Endothelial cell of umbilical vein (primary cell): Measurements from ENCODE around the gene ECM2. TPM values are rescaled to one million over a fixed set of nuclear protein-coding genes. Genes with fewer than 3 reads are reported as not detected.
"Not testable (repeated sequence)": the region's sequence is repeated elsewhere in the genome, so short reads cannot be mapped to it uniquely, and the experiment has no call there.

Experiments used
- BruUV-seq: library from RNA; stranded (reverse); fragments of 400-500 nt; replicated peaks from 2 replicates; lab custom pipeline; 2021; lab: Mats Ljungman, UMichigan
- CTCF ChIA-PET: fragments of 300-600, 350-600 bp; sonication (Branson Sonifier 250); formaldehyde crosslinking; loops from one replicate; lab custom pipeline; 2021; ENCODE audit warnings: antibody characterized with exemption, inconsistent platforms; lab: Charles Lee
- POLR2A ChIA-PET: fragments of 300-600, 350-600 bp; sonication (Branson Sonifier 250); formaldehyde crosslinking; loops from one replicate; lab custom pipeline; 2021; ENCODE audit warnings: antibody characterized with exemption, inconsistent platforms; lab: Charles Lee
- DNase-seq: peaks from one replicate; pipeline ENCODE4 v3.0.0-alpha.2; 2011; ENCODE audit warnings: low read depth, low spot score
- FAIRE-seq: peaks from 2 replicates; lab custom pipeline; 2011; peaks lifted over from hg19 to GRCh38; lab: Jason Lieb, UNC
- H2AFZ ChIP-seq: 2 replicates; pipeline ENCODE4 v1.6.0; 2012; ENCODE audit warnings: low read depth, low read length, control low read depth, inconsistent platforms
- H3K27ac ChIP-seq: 2 replicates; pipeline ENCODE4 v1.5.1; 2011; ENCODE audit warnings: low read depth, mild to moderate bottlenecking, control low read depth, low read length, moderate library complexity; ENCODE audit not compliant: insufficient read depth
- H3K27me3 ChIP-seq, 2 experiments: 2 replicates each; pipeline versions ENCODE4 v1.6.0 to v1.6.1; 2011; ENCODE audit warnings: low read length in 2 of 2, mixed read lengths in 1 of 2; ENCODE audit not compliant: control insufficient read depth in 2 of 2, insufficient read depth in 2 of 2
- H3K36me3 ChIP-seq, 2 experiments: 2 replicates in 1 of 2; 3 replicates in 1 of 2; pipeline ENCODE4 v1.5.1; 2011; ENCODE audit warnings: low read length in 2 of 2, mild to moderate bottlenecking in 1 of 2, moderate library complexity in 1 of 2; ENCODE audit not compliant: control insufficient read depth in 2 of 2, insufficient read depth in 2 of 2; ENCODE audit errors: extremely low read depth in 1 of 2
- H3K4me1 ChIP-seq: 3 replicates; pipeline ENCODE4 v1.5.1; 2011; ENCODE audit warnings: mild to moderate bottlenecking, low read length; ENCODE audit not compliant: control insufficient read depth, insufficient read depth; ENCODE audit errors: extremely low read depth
- H3K4me2 ChIP-seq: 2 replicates; pipeline ENCODE4 v1.6.1; 2011; ENCODE audit warnings: low read length, control low read depth, mixed read lengths; ENCODE audit not compliant: insufficient read depth
- H3K4me3 ChIP-seq, 3 experiments: fragments of 200-600 bp in 1 of 3; sonication (generic), shearing (Covaris generic) in 1 of 3; replicated peaks in 1 of 3; 2 replicates each; pipeline ENCODE4 v1.5.1; 2011 to 2016; ENCODE audit warnings: control low read depth in 3 of 3, low read length in 3 of 3, mild to moderate bottlenecking in 2 of 3, inconsistent platforms in 1 of 3, low read depth in 1 of 3, moderate library complexity in 1 of 3; ENCODE audit not compliant: insufficient read depth in 1 of 3
- H3K79me2 ChIP-seq: 2 replicates; pipeline ENCODE4 v1.6.0; 2012; ENCODE audit warnings: low read length, inconsistent platforms; ENCODE audit not compliant: control insufficient read depth, insufficient read depth
- H3K9ac ChIP-seq: replicated peaks from 2 replicates; pipeline ENCODE3; 2011; ENCODE audit warnings: low read length, control low read depth; ENCODE audit not compliant: insufficient read depth; ENCODE audit errors: extremely low read depth
- H3K9me1 ChIP-seq: replicated peaks from 3 replicates; pipeline ENCODE4 v1.6.0; 2011; ENCODE audit warnings: mild to moderate bottlenecking, low read length; ENCODE audit not compliant: control insufficient read depth, insufficient read depth; ENCODE audit errors: extremely low read depth
- H3K9me3 ChIP-seq: replicated peaks from 2 replicates; pipeline ENCODE4 v1.5.1; 2012; ENCODE audit warnings: low read length, inconsistent platforms; ENCODE audit not compliant: control insufficient read depth, insufficient read depth
- H4K20me1 ChIP-seq: replicated peaks from 2 replicates; pipeline ENCODE3; 2011; ENCODE audit warnings: mild to moderate bottlenecking, low read length; ENCODE audit not compliant: control insufficient read depth, insufficient read depth; ENCODE audit errors: extremely low read depth
- MYC ChIP-seq: IDR thresholded peaks from one replicate; pipeline ENCODE4 v1.6.1; 2011; ENCODE audit warnings: mild to moderate bottlenecking, low read depth, low read length
- POLR2A ChIP-seq: IDR thresholded peaks from 2 replicates; pipeline ENCODE4 v1.6.1; 2012; ENCODE audit warnings: low read depth, mild to moderate bottlenecking, control low read depth, low read length
- dilution Hi-C: fragments of 300-500 bp; cut with MboI; formaldehyde crosslinking; loops from one replicate; pipeline ENCODE4 v1.15.0; 2019; ENCODE audit warnings: low sequenced_read_pairs; ENCODE audit not compliant: extremely low pct_ligation_motif_present
- intact Hi-C: fragments of 100-400 bp; cut with micrococcal nuclease; formaldehyde crosslinking; loops from one replicate; pipeline ENCODE4 v1.10.0; 2022
- polyA plus RNA-seq, 4 experiments: library from polyadenylated mRNA; depleted of rRNA in 3 of 4; stranded (reverse) in 3 of 4; unstranded in 1 of 4; fragments of >200 nt; gene quantifications; 2 replicates each; pipeline versions ENCODE4 v1.2.1 to v1.2.3, GENCODE V29; 2011 to 2012; ENCODE audit warnings: missing spikeins in 1 of 4
- total RNA-seq: library from RNA; stranded (reverse); gene quantifications from 2 replicates; pipeline ENCODE4 v1.2.3, GENCODE V29; 2021
- TF ChIP-seq, protein P1 (sequence below), 2 donors: IDR thresholded peaks; 1 replicate in 1 of 2; 2 replicates in 1 of 2; pipeline ENCODE4 v1.5.1; 2011; ENCODE audit warnings: low read length in 2 of 2, mild to moderate bottlenecking in 2 of 2, moderate library complexity in 2 of 2, control low read depth in 1 of 2, inconsistent platforms in 1 of 2, low read depth in 1 of 2; ENCODE audit not compliant: insufficient read depth in 1 of 2; ENCODE audit errors: extremely low read depth in 1 of 2
- TF ChIP-seq, protein P2 (sequence below): IDR thresholded peaks from 2 replicates; pipeline ENCODE4 v1.6.1; 2011; ENCODE audit not compliant: insufficient read depth, insufficient read length

ECM2 gene
- total and polyA plus RNA-seq, 2 donors (not counting 3 experiments of a cell fraction or from before 2014, with no cell fraction given) = 0.03 TPM; not detected in 1

DNA sequence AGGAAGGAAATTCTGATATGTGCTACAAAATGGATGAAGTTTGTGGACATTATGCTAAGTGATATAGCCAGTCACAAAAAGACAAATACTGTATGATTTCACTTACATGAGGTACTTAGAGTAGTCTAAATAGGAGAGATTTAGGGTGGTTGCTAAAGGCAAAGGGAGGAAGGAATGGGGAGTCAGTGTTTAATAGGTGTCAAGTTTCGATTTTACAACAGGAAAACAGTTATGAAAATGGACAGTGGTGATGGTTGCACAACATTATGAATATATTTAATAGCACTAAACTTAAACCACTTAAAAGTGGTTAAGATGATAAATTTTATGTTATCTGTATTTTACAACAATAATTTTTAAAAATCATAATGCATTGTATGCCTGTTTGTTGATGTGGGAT, 40.4 kb upstream of the ECM2 start:
- H3K4me2 ChIP-seq = no peak overlapping the region
- H3K27me3 ChIP-seq = no peaks in the 10 kb centered on the region
- no peaks in the 10 kb centered on the region for H3K9me1 ChIP-seq
- TF ChIP-seq MYC (no peak), POLR2A (no peak)
- TF ChIP-seq, protein P1, sequence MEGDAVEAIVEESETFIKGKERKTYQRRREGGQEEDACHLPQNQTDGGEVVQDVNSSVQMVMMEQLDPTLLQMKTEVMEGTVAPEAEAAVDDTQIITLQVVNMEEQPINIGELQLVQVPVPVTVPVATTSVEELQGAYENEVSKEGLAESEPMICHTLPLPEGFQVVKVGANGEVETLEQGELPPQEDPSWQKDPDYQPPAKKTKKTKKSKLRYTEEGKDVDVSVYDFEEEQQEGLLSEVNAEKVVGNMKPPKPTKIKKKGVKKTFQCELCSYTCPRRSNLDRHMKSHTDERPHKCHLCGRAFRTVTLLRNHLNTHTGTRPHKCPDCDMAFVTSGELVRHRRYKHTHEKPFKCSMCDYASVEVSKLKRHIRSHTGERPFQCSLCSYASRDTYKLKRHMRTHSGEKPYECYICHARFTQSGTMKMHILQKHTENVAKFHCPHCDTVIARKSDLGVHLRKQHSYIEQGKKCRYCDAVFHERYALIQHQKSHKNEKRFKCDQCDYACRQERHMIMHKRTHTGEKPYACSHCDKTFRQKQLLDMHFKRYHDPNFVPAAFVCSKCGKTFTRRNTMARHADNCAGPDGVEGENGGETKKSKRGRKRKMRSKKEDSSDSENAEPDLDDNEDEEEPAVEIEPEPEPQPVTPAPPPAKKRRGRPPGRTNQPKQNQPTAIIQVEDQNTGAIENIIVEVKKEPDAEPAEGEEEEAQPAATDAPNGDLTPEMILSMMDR (IDR thresholded peaks at IDR 0.05; ENCODE audit: extremely low read depth in 1 of 2, insufficient read depth in 1 of 2, low read depth in 1 of 2, low read length in 2 of 2) = no peak
- TF ChIP-seq, protein P2, sequence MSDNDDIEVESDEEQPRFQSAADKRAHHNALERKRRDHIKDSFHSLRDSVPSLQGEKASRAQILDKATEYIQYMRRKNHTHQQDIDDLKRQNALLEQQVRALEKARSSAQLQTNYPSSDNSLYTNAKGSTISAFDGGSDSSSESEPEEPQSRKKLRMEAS = no peak
- H2AFZ ChIP-seq = no peak overlapping the region
- no TSS peak for BruUV-seq
- H3K36me3 ChIP-seq = no peaks in the 10 kb centered on the region
- no peak overlapping the region for H3K27ac ChIP-seq
- DNase-seq (no peak), FAIRE-seq (no peak)
- H3K9me3 ChIP-seq = no peaks in the 10 kb centered on the region
- CTCF ChIA-PET = no interaction called here
- no peak overlapping the region for H3K4me3 ChIP-seq
- dilution Hi-C loops (no loop called here), intact Hi-C loops (no loop called here)
- no peak overlapping the region for H3K9ac ChIP-seq
- POLR2A ChIA-PET = no interaction called here
- no peaks in the 10 kb centered on the region for H3K79me2 ChIP-seq
- H4K20me1 ChIP-seq = no peaks in the 10 kb centered on the region
- no peaks in the 10 kb centered on the region for H3K4me1 ChIP-seq

DNA sequence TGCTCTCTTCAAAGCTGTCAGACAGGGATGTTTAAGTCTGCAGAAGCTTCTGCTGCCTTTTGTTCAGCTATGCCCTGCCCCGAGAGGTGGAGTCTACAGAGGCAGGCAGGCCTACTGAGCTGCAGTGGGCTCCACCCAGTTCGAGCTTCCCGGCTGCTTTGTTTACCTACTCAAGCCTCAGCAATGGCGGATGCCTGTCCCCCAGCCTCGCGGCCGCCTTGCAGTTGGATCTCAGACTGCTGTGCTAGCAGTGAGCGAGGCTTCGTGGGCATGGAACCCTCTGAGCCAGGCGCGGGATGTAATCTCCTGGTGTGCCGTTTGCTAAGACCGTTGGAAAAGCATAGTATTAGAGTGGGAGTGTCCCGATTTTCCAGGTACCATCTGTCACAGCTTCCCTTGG, 37.8 kb upstream of the ECM2 start:
- H3K79me2 ChIP-seq, H3K4me3 ChIP-seq, H3K9me3 ChIP-seq, H3K27me3 ChIP-seq, H3K9me1 ChIP-seq, FAIRE-seq, dilution Hi-C loops, H3K27ac ChIP-seq, CTCF ChIA-PET, H2AFZ ChIP-seq, H4K20me1 ChIP-seq, H3K4me2 ChIP-seq, DNase-seq, POLR2A ChIA-PET, BruUV-seq, intact Hi-C loops, H3K36me3 ChIP-seq, H3K4me1 ChIP-seq, H3K9ac ChIP-seq: not testable (repeated sequence)

DNA sequence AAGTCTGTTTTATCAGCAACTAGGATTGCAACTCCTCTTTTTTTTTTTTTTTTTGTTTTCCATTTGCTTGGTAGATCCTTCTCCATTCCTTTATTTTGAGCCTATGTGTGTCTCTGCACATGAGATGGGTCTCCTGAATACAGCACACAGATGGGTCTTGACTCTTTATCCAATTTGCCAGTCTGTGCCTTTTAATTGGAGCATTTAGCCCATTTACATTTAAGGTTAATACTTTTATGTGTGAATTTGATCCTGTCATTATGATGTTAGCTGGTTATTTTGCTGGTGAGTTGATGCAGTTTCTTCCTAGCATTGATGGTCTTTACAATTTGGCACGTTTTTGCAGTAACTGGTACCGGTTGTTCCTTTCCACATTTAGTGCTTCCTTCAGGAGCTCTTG, 36.1 kb upstream of the ECM2 start:
- H3K4me2 ChIP-seq, H3K9me3 ChIP-seq, H3K4me3 ChIP-seq, POLR2A ChIA-PET, BruUV-seq, H3K9me1 ChIP-seq, H3K9ac ChIP-seq, H4K20me1 ChIP-seq, H3K27me3 ChIP-seq, DNase-seq, intact Hi-C loops, H3K79me2 ChIP-seq, H3K36me3 ChIP-seq, H2AFZ ChIP-seq, CTCF ChIA-PET, H3K27ac ChIP-seq, dilution Hi-C loops, H3K4me1 ChIP-seq, FAIRE-seq: not testable (repeated sequence)
